GM19463 (cell line): Measurements from ENCODE around the gene RPLP1.
A peak's percentile ranks its signal among the peaks of the same experiment; 100 is the strongest.
"Not testable (repeated sequence)": the region's sequence is repeated elsewhere in the genome, so short reads cannot be mapped to it uniquely, and the experiment has no call there.

Source experiments
- ATAC-seq: cut with Tn5 transposase; IDR thresholded peaks from one replicate; pipeline ENCODE4 v1.9.1; 2021; ENCODE audit warnings: mild to moderate bottlenecking, moderate library complexity; ENCODE audit not compliant: unreplicated experiment

The RPLP1 gene

GRCh38 chr15:69436951-69437350 is 15.7 kb upstream of the RPLP1 start:
- ATAC-seq: no peak

DNA sequence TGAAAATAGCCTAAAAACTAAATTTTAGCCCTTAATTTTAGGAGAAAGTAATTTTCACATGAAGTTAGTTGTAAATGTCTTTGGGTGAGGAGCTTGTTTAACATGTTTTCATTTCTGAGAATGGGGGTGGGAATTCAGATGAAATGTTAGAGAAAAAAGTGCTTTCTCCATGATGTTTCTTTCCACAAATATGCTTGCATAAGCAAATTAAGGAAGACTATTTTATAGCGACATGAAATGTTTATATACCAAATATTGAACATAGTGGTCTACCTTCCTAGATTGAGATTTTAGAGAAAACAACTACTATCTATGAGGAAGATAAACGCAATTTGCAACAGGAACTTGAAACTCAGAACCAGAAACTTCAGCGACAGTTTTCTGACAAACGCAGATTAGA is 13.0 kb upstream of the RPLP1 start:
- no peak for ATAC-seq

- no peak for ATAC-seq
These were observed 9.5 kb upstream of the RPLP1 start for GRCh38 chr15:69443032-69443611.

GRCh38 chr15:69444686-69445085 is 7.9 kb upstream of the RPLP1 start:
- no peak for ATAC-seq

DNA sequence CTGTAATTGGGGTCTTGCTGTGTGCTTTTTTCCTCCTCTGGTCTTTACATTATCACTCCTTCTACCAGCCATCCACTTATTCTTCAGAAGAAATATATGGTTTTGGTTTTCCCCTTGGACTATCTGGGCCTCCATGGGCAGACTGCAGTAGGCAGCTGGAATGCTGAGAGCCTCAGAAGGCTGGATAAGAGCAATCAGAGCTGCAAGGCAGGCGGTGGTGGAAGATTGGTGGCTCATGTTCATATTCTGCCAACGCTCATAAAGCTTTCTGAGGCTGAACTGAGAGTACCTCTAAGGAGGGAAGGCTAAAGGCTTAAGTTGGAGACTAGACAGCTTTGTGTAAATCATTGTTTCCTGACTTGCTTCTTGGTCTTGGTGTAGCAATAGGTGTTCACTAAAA is 5.7 kb upstream of the RPLP1 start:
- no peak for ATAC-seq

GRCh38 chr15:69450221-69450620 is 2.4 kb upstream of the RPLP1 start:
- ATAC-seq: not testable (repeated sequence)

- no peak for ATAC-seq
These were observed 1.5 kb upstream of the RPLP1 start for GRCh38 chr15:69450968-69451695.

DNA sequence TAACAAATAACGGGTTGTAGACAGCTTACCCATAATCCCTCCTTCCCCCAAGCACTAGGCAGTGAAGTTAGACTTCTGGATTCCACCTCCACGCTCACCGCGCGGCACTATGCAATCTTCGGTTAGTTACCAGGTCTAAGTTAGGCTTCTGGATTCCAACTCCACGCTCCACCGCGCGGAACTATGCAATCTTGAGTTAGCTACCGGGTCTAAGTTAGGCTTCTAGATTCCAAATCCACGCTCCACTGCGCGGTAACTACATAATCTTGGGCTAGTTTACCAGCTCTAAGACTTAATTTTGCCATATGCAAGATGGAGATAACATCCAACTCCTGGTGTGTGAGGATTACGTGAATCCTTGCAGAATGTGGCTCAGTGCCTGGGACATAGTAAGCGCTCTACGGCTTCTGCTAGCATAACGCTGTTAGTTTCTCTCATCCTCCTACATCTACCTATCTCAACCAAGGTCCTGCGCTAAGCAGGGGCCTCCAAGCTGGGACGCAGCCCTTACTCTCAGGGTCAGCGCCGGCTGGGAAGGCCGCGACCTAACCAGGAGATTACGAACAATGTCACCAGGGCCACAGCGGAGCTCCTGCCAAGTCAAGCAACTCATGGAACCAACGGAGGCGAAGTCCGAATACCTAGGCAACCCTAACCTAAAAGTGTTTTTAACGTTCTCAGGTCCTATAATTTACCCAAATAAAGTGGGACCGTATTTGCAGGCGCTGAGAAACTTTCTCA is 497 bp upstream of the RPLP1 start:
- peak; percentile 39 for ATAC-seq

DNA sequence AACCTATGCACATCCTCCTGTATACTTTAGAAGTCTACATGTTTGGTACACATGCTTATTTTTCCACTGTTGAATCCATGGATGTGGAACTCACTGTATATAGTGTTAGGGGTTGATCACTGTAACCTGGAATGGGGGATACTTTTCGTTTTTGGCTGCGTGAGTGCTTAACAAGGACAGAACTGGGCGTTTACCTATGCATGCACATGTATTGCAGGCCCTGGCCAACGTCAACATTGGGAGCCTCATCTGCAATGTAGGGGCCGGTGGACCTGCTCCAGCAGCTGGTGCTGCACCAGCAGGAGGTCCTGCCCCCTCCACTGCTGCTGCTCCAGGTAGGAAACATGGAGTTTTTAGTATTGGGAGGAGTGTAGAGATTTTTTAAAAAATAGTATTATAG is 2.3 kb downstream of the RPLP1 start:
- no peak for ATAC-seq

- no peak for ATAC-seq
These were observed 3.9 kb downstream of the RPLP1 start for GRCh38 chr15:69456208-69457166.

DNA sequence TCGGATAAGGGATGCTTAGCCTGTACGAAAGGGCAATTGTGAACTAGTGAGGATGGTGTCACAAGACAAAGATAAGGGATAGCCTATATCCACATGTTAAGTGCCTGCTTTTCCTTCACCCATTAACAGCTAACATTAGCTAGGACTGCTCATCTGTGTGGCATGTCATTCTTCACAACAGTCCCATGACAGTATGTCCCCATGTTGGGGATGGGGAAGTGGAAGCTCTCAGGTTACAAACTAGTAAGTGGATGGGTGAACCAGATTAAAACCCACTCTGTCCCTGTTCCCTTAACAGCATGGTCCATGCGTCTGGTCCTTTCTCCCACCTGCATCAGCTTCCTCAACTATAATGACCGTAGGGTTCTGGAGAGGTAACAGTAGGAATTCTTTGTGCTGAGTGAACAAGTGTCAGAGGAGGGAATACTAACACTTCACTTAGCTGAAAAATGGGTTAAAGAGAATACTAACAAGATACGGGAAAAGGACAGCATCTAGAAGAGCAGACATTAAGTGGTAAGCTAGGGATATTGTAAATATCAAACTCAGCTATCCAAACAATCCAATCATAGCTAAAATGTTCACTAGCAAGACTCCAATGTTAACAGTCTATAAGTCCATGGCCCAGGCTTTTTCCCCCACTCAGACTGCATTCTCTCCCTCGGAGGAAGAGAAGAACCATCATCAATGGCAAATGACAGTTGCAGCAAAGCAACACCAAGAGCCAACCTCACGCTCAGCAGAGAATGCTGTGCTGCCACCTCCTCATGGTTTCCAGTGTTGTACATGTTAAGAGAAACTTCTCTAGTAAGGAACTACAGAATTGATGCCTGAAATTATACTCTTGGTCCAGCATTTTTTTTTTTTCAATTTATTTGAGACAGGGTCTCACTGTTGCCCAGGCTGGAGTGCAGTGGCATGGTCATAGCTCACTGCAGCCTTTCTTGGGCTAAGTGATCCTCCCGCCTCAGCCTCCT is 5.0 kb downstream of the RPLP1 start:
- ATAC-seq: no peak

GRCh38 chr15:69459066-69459465 is 6.4 kb downstream of the RPLP1 start:
- ATAC-seq: no peak

DNA sequence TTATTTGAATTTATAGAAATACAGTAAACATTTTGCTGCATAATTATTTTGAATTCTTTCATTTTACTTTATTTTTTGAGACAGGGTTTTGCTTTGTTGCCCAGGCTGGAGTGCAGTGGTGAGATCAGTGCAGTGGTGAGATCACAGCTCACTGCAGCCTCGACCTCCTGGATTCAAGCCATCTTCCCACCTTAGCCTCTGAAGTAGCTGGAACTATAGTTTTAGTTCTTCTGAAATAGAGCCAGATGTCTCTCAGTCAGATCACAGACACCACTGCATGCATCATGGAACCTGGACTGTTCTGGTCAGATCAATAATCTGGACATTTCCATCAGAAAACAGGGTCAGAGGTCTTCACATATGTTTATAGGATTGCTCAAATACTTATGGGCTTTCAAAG is 7.9 kb downstream of the RPLP1 start:
- ATAC-seq: no peak

GRCh38 chr15:69462030-69462492 is 9.4 kb downstream of the RPLP1 start:
- no peak for ATAC-seq

DNA sequence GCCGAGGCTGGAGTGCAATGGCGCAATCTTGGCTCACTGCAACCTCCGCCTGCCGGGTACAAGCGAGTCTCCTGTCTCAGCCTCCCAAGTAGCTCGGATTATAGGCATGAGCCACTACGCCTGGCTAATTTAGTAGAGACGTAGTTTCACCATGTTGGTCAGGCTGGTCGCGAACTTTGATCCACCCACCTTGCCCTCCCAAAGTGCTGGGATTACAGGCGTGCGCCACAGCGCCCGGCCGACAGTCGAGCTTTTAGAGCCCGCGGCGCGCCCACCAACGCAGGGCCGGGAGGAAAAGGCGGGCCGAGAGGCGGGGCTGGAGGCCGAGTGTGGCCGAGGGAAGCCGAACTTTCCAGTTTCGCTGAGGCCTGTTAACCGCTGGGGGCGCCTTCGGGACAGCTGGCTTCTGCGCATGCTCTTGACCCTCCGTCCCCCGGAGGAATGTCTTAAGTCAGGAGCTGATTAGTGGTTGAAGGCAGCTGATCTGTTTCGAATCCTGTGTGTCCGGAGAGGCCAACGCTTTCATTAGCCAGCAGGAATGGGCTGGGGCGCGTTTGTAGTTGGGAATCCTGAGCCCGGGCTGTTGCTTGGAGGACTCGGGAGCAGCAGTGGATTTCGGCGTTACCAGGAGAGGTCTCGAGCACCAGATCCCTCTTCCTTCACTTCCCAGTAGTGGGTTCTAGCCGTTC is 10.0 kb downstream of the RPLP1 start:
- ATAC-seq: peak; percentile 93

DNA sequence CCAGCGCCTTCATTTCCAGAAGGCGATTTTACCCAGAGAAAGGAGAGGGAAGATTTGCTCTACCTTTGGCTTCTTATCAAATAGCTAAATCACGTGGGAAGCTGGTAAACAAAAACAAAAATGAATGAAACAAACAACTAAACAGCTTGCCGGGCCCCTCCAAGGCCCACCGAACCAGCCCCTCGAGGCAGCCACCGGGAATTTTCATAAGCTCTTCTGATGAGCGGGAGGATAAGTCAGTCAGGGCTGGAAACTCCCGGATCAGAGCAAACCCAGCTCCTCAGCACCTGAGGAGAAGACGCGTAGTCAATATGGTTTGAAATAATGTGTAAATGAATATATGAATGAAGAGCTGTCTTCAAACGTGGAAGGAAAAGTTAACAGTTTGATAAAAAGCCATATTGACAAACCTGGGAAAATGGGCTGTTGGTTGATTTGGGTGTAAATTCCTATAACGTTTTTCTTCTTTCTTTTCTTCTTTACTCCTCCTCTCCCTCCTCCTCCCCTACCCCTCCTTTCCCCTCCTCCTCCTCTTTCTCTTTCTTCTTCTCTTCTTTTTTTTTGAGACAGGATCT is 10.7 kb downstream of the RPLP1 start:
- ATAC-seq: no peak

GRCh38 chr15:69465253-69465652 is 12.6 kb downstream of the RPLP1 start:
- ATAC-seq: no peak

- no peak for ATAC-seq
These were observed 14.1 kb downstream of the RPLP1 start for GRCh38 chr15:69466733-69467132.

- ATAC-seq: no peak
These were observed 15.0 kb downstream of the RPLP1 start for GRCh38 chr15:69467636-69468035.
